HG02943 (cell line): ENCODE results near the gene POLR2I.
"Not testable (repeated sequence)": the region's sequence is repeated elsewhere in the genome, so short reads cannot be mapped to it uniquely, and the experiment has no call there.

Experiments used
- ATAC-seq: cut with Tn5 transposase; IDR thresholded peaks from one replicate; pipeline ENCODE4 v1.9.1; 2021; ENCODE audit warnings: mild to moderate bottlenecking, low read depth, moderate library complexity; ENCODE audit not compliant: unreplicated experiment

Gene POLR2I

DNA sequence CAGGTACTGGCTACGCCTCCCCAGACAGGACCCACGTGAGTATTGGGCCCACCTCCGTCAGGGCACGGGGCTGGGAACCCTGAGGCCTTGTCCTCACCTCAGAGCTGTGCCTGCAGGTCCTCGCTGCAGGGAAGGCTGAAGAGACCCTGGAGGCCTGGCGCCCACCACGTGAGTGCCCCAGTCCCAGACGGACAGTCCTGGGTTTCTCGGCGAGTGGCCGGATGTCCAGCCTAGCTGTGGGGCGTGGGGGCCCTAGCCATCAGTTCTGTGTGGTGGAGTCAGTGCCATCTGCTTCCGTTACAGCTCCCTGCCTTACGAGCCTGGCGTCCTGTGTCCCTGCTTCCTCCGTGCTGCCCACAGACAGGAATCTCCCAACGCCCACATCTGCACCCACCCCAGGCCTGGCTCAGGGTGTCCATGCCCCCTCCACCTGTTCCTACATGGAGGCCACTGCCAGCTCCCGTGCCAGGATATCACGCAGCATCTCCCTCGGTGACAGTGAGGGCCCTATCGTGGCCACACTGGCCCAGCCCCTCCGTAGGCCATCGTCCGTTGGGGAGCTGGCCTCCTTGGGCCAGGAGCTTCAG, 11.5 kb downstream of the POLR2I start:
- ATAC-seq, result no peak

DNA sequence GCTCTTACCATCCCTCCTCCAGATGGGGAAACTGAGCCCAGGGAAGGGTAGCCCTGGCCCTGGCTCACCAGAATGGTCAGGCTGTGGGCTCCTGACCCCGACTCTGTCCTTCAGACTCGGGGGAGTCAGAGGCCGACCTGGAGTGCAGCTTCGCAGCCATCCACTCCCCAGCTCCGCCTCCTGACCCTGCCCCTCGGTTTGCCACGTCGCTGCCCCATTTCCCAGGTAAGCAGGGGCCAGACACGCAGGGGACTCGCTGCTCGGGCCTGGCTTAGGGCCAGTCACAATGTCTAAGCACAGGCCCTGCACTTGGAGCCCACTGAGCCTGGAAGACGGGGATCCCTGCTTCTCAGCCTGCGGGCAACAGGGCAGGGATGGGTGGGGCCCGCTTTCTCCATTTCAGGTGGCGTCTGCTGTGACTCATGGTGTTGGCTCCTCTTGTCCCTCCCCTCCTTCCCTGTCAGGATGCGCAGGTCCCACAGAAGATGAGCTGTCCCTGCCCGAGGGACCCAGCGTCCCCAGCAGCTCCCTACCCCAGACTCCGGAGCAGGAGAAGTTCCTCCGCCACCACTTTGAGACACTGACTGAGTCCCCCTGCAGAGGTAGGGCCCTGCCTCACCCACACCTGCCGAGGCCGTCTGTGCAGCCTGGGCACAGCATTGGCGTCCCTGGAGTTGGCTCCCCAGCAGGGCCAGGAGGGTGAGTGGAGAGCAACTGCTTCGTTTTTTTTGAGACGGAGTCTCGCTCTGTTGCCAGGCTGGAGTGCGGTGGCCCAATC, 12.9 kb downstream of the POLR2I start:
- ATAC-seq, result no peak

DNA sequence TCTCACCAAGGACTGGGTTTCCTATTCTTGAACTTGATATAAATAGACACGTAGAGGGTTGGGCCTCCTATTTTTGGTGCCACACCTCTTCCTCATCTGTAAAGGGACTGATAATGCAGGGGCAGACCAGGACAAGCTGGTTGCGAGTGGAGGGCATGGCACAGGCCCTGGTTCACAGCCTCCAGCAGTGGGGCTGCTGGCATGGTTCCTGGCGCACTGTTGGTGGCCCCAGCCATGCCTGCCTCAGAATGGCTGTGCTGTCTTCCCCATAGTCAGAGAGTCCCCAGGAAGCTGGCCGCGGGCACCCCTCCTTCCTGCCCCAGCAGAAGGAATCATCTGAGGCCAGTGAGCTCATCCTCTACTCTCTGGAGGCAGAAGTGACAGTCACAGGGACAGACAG, 14.2 kb downstream of the POLR2I start:
- no peak for ATAC-seq

DNA sequence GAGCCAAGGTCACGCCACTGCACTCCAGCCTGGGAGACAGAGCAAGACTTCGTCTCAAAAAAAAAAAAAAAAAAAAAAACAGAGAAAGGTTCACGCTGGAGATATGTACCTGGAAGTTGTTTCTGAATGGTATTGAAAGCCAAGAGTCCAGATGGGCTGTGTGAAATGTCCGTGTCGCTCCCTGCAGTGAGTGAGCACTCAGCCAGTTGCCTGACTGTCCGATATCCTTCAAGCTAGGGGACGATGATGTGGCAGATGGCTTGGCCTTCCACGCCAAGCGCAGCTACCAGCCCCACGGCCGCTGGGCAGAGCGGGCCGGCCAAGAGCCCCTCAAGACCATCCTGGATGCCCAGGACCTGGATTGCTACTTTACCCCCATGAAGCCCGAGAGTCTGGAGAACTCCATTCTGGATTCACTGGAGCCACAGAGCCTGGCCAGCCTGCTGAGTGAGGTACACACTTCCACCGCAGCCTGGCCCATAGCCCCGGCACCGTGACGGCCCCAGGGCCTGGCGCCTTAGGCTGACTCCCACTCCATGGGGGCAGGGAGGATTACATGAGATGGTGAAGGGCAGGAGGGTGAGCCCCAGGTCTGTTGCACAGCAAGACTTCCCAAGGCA, 15.4 kb downstream of the POLR2I start:
- ATAC-seq, result no peak

DNA sequence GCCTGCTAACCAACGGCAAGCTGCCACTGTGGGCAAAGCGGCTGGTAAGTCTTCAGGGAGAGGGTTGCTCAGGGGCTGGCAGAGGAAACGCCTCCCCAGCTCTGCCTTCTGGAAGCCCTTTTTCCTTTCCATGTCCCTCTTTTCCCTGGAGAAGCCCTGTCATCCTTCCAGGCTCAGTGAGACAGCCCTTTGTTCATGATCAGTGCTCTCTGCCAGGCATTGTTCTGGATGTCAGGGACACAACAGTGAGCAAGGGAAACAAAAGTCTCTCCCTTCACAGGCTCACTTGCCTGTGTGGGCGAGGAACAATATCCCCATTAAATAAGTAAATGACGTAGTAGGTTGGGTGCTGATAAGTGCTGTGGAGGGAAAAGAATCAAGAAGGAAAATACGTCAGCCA, 17.6 kb downstream of the POLR2I start:
- ATAC-seq, result no peak

DNA sequence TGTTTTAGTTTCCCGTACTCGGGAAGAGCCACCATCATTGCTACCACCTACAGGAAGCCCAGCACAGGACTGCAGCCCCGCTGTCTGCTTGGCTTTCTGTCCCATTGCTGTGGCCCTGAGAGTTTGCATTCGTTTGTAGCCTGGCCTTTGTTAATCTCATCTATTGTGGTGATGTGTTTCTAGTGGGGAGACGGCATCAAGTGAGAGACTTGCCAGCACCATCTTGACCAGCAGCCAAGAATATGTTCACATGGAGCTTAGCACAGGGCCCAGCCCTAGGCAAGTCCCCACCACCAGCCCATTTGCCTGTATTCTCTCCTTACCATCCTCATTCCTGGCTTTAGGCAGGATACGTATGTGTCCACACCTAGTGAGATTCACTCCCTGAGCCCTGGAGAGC, 21.0 kb downstream of the POLR2I start:
- ATAC-seq, result no peak

DNA sequence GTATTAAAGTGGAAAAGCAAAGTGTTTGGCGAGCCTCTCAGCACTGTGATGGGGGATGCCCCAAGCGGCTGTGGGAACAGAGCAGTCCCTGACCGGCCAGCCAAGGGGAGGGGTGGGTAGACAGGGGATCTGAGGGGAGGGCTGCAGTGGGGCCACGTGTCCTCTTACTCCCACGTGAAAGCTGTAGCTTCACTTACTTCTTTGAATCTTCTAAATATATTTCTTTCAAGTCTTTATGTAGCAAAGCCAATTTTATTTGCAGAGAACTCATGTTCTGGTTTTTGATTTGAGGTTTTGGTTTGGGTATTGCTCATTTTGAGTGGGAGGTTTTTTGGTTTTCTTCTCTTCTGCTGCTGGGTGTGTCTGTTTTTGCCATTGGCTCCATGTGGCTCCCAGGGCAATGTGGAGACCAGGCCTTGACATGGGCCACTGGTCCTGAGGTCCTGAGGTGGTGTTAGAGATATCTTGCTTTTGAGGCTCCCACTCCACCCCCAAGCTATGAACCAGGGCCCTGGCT, 21.5 kb downstream of the POLR2I start:
- no peak for ATAC-seq

DNA sequence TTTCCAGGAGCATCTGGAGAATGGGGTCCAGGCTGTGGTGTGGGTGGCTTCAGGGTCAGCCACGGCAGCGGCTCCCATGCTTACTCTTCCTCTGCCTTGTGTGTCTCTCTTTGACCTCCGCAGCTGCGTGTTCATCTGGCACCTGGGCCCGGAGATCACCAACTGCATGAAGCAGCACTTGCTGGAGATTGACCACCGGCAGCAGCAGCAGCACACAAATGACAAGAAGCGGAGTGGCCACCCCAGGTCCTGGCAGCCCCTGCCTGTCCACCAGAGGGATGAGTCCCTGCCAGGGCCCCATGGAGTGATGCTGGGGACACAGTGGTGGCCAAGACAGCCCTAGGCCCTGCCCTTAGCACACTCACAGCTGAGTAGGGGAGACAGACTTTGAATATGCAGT, 22.1 kb downstream of the POLR2I start:
- no peak for ATAC-seq

DNA sequence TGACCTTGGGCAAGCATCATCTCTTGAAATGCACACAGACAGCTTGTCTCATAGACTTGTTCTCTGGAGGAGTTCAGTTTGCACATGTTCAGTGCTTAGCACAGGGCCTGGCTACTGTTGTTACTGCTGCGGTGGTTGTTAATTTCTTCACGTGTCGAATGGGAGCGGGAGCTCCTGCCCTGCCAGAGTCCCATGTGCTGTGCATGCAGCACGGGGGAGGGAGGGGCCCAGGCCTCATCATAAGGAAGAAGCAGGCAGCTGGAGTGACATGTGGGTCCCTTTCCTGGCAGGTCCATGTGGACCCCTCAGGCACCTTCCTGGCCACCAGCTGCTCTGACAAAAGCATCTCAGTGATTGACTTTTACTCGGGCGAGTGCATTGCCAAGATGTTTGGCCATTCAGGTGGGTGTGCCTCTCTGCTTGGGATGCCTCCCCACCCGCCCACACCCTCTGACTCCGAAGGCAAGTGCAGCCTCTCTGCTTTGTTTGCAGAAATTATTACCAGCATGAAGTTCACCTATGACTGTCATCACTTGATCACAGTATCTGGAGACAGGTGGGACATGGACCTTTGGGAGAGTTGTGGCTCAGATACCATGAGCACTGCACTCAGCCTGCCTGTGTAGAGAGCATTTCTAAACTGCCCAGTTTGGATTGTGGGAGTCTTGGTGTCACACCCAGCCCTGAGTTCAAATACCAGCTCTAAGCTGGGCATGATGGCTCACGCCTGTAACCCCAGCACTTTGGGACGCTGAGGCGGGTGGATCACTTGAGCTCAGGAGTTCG, 23.6 kb downstream of the POLR2I start:
- ATAC-seq, result no peak

DNA sequence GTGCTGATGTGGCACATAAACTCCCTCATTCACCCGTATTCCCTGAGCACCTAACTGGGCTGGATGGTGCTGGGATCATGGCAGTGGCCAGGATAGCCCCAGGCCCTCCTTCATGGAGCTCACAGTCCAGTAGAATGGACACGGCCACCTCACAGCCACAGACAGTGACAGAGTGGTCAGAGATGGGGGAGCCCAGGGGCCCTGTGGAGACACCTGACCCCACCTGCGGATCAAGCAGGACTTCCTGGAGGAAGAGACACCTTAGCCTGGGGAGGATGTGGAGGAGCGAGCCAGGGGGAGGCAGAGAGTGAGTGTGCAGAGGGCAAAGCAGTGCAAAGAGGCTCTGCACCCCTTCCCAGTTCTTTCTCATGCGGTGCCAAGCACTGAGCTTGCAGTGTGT, 24.8 kb downstream of the POLR2I start:
- no peak for ATAC-seq

DNA sequence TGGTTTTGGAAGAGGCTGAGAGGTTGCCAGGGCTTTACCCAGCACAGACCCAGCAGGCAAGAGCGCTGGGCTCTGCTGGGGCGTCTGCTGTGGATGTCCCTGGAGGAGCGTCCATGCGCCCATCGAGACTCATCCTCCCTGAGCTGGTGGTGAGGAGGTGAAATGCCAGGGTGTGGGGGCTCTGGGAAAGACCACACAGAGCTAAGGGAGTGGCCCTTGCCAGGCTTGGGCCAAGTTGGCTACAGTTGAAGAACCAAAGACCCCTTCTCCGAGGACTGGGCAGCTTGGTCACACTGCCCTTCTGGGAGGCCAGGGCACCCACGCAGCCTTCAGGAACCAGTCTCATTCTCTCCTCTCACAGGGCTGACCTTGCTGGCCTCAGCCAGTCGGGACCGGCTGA, 28.3 kb downstream of the POLR2I start:
- no peak for ATAC-seq

DNA sequence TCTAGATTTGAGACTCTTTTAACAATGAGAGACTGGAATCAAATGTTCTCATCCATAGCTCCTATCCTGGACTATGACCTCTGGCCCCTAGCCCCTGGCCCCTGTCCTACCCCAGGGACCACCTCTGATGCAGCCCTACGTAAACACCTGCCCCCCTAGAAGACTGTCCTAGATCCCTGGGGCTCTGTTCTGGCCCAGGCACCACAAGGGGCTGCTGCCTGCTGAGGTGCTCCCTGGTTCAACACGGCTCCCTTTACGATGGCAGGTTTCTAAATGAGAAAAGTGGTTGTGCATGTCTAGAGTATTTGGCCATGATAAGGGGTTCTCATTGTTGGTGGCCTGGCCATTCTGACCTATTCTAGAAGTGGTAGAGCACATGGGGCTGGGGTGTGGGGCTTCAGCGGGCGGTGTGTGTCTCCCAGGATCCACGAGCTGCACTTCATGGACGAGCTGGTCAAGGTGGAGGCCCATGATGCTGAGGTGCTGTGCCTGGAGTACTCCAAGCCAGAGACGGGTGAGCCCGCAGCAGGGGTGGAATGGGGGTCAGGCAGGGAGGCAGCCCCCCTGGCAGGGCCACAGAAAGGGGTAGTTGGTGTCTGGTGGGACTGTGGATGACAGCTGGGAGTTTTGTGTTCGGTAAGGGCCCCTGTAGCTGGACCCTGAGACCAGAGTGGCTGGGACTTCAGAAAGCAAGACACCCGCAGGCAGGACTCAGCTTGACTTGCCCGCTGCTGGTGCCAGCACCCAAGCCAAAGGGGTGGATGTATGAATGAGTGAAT, 30.3 kb downstream of the POLR2I start:
- no peak for ATAC-seq

DNA sequence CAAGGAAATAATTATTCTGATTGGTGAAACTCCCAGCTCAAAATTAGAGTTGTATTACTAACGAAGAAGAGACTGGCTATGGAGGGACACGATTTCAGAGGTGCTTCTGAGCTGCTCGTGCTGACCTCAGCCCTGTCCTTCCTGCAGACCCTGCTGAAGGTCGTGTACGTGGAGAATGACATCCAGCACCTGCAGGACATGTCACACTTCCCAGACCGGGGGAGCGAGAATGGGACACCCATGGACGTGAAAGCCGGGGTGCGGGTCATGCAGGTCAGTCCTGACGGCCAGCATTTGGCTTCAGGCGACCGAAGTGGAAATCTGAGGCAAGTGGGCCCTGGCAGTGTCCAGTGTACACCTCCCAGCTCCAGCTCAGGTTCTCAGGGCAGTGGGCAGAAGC, 31.8 kb downstream of the POLR2I start:
- ATAC-seq, result no peak

DNA sequence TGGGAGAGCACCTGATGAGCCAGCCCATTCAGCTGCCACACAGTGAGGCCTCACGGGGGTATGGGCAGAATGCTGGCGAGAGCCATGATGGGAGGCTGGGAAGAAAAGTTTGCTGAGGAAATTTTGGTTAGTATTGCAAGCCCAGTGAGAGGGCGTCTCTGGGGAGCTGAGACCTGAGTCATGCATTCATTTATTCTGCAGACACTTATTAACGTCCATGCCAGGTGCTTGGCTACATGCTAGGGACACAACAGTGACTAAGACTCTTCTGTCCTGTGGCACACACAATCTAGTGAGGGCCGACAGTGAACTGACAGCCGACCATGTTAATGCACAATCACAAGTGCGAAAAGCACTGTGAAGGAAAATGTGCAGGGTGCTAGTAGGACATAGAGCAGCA, 32.8 kb downstream of the POLR2I start:
- ATAC-seq, result no peak

DNA sequence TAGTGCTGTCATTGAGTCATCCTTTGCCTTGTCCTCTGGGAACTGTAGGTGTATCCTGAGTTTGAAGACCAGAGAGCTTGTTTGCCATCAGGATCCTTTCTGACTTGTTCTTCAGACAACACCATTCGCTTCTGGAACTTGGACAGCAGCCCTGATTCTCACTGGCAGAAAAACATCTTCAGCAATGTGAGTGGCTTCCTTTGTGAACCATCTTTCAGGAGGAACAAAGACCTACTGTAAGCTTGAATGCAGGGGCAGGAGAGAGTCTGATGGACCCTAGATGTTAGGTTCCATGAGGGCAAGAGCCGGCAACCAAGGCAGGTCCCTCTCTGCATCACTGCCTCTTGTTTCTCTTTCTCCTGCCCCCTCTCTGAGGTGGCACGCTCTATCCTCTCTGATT, 33.3 kb downstream of the POLR2I start:
- no peak for ATAC-seq

DNA sequence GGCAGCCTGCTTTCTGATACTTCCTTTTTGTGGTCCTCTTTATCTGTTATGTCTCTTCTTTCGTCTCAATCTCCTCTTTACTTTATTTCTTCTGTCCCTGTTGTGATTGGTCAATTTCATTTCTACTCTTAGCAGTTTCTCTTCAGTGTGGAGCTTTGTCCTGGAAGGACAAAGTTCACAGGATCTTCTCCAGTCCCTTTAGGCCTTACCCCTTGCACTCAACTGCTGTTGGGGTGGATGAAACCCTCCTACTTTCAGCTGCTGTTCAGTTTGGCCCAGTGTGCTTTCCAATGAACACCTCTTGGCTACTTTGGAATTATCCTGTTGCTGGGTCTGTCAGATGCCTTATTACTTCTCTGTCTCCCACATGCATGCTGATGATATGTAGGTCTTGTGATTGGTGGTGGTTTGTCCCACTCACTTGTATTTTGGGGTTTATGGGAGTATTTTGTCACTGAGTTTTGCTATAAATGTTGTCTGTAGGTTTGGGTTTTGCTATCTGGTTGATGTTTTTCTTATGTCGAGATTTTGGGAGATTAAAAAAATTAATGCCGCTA, 35.2 kb downstream of the POLR2I start:
- no peak for ATAC-seq

DNA sequence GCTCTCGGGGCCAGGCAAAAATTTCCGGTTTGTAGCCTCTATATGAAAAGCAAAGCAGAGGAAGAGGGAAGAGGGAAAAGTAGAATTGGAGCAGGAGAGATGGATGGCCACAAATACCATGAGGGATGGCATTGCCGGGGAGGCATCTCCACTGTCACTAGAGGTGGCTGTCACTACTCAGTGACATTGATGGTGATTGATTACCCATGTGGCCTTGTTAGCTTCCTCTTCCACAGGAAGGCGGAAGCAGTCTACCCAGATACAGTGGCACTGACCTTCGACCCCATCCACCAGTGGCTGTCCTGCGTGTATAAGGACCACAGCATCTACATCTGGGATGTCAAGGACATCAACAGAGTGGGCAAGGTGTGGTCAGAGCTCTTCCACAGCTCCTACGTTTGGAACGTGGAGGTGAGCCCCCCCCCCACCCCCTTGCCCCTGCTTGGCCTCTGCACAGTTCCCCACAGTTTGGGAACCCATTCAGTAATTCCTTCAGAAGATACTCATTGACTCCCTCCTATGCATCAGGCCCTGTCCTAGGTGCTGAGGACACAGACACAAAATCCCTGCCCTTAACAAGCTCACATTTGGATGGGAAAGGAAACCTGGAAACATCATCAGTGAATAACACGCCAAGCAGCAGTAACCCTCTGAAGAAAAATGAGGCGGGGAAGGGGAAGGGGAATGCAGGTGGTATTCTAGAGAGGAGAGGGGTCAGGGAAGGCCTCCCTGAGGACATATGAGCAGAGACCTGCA, 41.4 kb downstream of the POLR2I start:
- no peak for ATAC-seq

DNA sequence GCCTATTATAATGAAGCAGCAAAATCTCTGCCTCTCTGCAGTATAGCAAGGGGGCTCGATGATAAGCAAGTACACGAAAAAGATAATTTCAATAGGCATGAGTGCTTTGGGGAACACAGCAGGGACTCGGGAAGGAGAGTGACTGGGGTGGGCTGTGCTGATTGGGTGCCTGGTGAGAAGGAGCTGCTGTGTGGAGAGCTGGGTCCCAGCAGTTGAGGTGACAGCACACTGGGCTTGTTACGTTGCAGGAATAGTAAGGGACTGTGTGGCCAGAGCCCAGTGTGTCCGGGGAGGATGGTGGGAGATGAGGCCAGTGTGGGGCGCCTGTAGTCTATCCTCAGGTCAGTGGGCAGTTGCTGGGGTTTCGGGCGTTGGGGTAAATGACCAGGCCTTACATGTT, 42.6 kb downstream of the POLR2I start:
- ATAC-seq, result no peak

DNA sequence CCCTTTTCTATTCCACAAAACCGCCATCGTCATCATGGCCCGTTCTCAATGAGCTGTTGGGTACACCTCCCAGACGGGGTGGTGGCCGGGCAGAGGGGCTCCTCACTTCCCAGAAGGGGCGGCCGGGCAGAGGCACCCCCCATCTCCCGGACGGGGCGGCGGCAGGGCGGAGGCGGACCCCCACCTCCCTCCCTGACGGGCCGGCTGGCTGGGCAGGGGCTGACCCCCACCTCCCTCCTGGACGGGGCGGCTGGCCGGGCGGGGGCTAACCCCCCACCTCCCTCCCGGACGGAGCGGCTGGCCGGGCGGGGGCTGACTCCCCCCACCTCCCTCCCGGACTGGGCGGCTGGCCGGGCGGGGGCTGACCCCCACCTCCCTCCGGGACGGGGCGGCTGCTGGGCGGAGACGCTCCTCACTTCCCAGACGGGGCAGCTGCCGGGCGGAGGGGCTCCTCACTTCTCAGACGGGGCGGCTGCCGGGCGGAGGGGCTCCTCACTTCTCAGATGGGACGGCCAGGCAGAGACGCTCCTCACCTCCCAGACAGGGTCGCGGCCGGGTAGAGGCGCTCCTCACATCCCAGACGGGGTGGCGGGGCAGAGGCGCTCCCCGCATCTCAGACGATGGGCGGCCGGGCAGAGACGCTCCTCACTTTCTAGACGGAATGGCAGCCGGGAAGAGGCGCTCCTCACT, 45.7 kb downstream of the POLR2I start:
- ATAC-seq, result not testable (repeated sequence)
